Astrocyte of the cerebellum (primary cell): ENCODE results near the gene MDFI.

Source experiments
- DNase-seq: peaks from one replicate; pipeline ENCODE4 v3.0.0-alpha.2; 2011; ENCODE audit warnings: low read depth
- H3K4me3 ChIP-seq: 2 replicates; pipeline ENCODE4 v1.5.1; 2011; ENCODE audit warnings: mild to moderate bottlenecking, low read depth, low read length, moderate library complexity
- CTCF ChIP-seq: IDR thresholded peaks from 2 replicates; pipeline ENCODE4 v1.5.1; 2012; ENCODE audit warnings: low read length, low read depth, moderate library complexity, mild to moderate bottlenecking; ENCODE audit errors: missing control alignments
- in situ Hi-C: cut with HindIII; loops from 2 replicates; pipeline ENCODE4 v1.10.0; 2017; ENCODE audit warnings: low sequenced_read_pairs

Gene MDFI

GRCh38 chr6:41697861-41698781 lies 59.9 kb downstream of the MDFI start:
- peak; percentile 76 for DNase-seq
- in situ Hi-C loops, result no loop called here
- no peak for TF ChIP-seq CTCF
- no peak overlapping the region for H3K4me3 ChIP-seq

GRCh38 chr6:41699063-41699462 lies 60.8 kb downstream of the MDFI start:
- no peak for TF ChIP-seq CTCF
- in situ Hi-C loops, result no loop called here
- no peak overlapping the region for H3K4me3 ChIP-seq
- no peak for DNase-seq

- TF ChIP-seq CTCF, result no peak
- no peak overlapping the region for H3K4me3 ChIP-seq
- DNase-seq, result no peak
- in situ Hi-C loops, result no loop called here
Measured at GRCh38 chr6:41700463-41701347, 62.4 kb downstream of the MDFI start.

GRCh38 chr6:41702089-41702745 lies 63.9 kb downstream of the MDFI start:
- DNase-seq, result no peak
- in situ Hi-C loops, result no loop called here
- H3K4me3 ChIP-seq, result no peak overlapping the region
- TF ChIP-seq CTCF, result no peak

GRCh38 chr6:41702771-41703494 lies 64.7 kb downstream of the MDFI start:
- no peak overlapping the region for H3K4me3 ChIP-seq
- DNase-seq, result no peak
- TF ChIP-seq CTCF, result no peak
- in situ Hi-C loops, result no loop called here
